ENCODE measurements around the gene NKAIN2.

DNA sequence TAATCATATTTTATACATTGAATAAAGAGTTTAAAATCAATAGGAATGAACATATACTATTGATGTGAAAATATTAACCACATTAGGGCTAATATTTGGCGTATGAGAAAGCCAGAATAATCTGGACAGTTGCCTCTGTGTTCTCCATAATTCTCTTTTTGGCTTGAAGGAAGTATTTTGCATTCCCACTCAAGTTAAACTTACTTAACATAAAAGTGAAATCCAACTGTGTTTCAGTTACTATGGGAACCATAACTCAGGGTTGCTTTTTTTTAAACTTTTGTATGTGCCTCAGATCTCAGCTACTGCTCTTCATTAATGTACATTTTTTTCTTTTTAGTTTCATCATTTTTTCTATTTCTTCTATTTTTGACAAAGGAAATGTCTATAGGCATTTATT, 479.8 kb downstream of the NKAIN2 start:
- TF ChIP-seq POLR2A (IDR thresholded peaks at IDR 0.05): no peak
- TF ChIP-seq, protein P1, sequence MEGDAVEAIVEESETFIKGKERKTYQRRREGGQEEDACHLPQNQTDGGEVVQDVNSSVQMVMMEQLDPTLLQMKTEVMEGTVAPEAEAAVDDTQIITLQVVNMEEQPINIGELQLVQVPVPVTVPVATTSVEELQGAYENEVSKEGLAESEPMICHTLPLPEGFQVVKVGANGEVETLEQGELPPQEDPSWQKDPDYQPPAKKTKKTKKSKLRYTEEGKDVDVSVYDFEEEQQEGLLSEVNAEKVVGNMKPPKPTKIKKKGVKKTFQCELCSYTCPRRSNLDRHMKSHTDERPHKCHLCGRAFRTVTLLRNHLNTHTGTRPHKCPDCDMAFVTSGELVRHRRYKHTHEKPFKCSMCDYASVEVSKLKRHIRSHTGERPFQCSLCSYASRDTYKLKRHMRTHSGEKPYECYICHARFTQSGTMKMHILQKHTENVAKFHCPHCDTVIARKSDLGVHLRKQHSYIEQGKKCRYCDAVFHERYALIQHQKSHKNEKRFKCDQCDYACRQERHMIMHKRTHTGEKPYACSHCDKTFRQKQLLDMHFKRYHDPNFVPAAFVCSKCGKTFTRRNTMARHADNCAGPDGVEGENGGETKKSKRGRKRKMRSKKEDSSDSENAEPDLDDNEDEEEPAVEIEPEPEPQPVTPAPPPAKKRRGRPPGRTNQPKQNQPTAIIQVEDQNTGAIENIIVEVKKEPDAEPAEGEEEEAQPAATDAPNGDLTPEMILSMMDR (IDR thresholded peaks at IDR 0.05 in 4 of 5, conservative IDR thresholded peaks at IDR 0.05 in 1 of 5): no peak
